HL-60/S4 treated with phorbol 12-myristate 13-acetate at 8.2 ng/mL for 4 days and 3 days (cell line): ENCODE data around the gene HNRNPUL2.
"Not testable (repeated sequence)": the region's sequence is repeated elsewhere in the genome, so short reads cannot be mapped to it uniquely, and the experiment has no call there.

Experiments
- in situ Hi-C: fragments of 300-500 bp; cut with MboI; formaldehyde crosslinking; loops from 2 replicates; pipeline ENCODE4 v1.15.0; 2022; ENCODE audit warnings: low sequenced_read_pairs

HNRNPUL2 gene

DNA sequence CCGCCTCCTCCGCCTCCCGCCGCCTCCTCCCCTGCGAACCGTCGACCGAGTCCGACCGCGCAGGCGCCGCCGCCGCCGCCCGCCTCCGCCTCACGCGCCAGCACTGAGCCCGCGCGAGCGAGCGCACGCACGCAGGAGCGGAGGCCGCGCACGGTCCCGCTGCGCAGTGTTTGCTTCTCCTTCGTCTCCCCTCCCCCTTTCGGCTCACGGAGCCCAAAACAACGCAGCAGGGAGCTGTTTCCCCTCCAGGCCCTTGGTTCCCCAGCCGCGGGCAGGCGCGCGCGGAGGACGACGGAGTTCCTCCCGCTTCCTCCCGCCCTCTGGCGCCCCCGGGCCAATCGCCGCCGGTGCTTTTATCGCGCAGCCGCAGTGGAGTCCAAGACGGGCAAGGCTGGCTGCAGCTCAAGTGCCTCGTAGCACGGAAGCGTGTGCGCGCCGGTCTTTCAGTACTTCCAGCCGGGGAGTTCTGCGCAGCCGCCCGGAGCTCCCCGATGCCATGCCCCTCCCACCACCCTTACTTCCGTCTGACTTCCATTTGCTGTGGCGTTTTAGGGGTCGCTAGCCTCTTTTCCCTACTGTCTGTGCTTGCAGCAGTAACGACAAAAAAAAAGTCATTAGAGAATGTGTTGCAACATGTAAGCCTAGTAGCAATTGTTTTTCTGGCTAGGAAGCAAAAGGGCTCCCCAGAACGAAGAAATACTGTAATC is at the start of gene HNRNPUL2:
Gene HNRNPUL2, minus strand, starts transcription at position 293 of the 707 bp plus-strand sequence. CDS start 301 bp downstream, outside the sequence.
- in situ Hi-C loops, result no loop called here

DNA sequence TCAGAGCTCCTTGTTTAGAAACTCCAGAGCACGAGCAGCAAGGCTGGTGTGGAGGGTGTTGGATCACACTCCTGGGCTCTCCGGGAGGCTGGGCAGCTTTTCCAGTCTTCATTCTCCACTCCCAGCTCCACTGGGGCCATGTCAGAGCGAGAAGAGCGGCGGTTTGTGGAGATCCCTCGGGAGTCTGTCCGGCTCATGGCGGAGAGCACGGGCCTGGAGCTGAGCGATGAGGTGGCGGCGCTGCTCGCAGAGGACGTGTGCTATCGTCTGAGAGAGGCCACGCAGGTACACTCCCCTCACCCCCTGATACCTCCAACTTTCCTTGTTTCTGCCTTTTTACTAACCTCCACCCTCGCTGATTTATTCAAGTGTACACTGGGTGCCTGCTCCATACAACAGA is 48.4 kb upstream of the HNRNPUL2 start:
- in situ Hi-C loops, result no loop called here

DNA sequence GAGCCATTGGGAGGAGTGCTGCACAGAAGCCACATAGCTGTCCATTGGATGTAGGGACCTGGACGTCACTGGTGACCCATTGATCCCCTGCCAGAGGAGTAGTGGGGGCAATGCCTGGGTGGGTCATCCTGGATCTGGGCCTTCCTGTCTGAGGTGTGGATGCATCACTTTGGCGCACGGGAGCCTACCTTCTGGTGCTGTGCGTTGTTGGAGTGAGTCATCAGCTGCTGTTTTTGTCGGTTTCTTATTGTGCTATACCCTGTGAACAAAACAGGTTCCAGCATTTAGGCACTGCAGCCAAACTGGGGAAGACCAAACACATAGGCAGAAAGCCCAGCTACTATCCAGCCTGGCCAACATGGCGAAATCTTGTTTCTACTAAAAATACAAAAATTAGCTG is 47.1 kb upstream of the HNRNPUL2 start:
- in situ Hi-C loops, result no loop called here

DNA sequence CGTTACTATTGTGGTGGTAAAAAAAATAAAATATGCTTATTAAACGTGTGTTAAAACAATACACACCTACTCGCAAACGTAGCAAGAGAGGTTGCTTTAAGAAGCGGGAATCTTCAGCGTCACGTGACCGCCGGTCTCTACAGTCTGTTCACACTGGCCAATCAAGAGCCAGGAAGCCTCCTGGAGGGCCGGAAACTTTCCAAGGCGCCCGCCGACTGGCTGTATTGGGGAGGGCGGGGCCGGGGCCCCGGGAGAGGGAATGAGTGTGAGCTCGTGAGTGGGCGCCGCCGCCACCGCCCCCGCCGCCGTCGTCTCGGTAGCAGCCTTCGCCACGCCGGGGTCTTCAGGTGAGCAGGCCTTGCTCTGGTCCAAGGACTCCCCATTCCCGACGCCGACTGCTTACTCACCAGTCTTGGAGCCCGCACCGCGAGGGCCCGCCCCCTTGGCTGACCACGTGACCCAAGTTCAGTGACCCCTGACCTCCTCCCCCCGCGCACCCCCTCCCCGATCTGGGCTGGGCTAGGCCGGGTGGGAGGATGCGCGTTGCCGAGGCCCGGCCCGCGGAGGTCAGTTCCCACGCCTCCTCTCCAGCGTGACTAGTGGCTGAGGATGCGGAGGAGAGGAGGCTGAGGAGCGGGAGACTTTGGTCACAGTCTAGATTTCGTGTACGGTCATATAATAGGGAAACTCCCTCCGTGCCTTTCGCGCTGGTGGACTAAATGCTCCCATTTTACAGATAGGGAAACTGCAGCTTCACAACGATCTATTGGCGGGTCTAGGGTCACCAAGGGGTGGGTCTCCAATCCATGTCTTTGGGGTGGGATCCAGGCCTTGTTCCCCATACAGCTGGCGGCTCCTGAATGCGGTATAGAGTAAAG is 44.1 kb upstream of the HNRNPUL2 start, which contains the start of gene TAF6L:
Gene TAF6L, plus strand, starts transcription at position 253 of the 878 bp plus-strand sequence. CDS start 4,388 bp downstream, outside the sequence.
- in situ Hi-C loops, result no loop called here

DNA sequence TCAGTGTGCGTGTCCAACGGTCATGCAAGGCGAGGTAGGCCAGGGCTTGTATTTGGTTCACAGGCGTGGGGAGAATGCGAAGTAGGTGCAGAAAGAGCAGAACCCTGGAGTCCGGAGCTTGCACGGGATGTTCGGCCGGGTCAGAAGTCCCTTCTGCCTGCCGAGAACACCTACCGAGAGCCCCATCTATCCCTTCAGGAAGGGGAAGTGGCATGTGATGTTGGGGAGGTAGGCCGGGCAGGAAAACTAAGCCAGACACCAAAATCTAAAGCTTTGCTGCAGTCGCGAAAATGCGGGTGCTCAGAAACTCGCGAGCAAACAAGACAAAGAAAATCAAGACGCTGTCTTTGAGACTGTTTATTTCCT is 43.5 kb upstream of the HNRNPUL2 start:
- in situ Hi-C loops, result no loop called here

DNA sequence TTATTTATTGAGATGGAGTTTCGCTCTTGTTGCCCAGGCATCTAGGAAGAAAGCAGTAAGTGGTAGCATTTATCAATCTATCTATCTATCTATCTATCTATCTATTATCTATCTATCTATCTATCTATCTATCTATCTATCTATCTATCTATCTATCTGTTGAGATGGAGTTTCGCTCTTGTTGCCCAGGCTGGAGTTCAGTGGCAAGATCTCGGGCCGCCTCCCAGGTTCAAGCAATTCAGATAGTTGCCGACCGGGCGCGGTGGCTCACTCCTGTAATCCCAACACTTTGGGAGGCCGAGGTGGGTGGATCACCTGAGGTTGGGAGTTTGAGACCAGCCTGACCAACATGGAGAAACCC is 33.6 kb upstream of the HNRNPUL2 start:
- in situ Hi-C loops, result not testable (repeated sequence)

DNA sequence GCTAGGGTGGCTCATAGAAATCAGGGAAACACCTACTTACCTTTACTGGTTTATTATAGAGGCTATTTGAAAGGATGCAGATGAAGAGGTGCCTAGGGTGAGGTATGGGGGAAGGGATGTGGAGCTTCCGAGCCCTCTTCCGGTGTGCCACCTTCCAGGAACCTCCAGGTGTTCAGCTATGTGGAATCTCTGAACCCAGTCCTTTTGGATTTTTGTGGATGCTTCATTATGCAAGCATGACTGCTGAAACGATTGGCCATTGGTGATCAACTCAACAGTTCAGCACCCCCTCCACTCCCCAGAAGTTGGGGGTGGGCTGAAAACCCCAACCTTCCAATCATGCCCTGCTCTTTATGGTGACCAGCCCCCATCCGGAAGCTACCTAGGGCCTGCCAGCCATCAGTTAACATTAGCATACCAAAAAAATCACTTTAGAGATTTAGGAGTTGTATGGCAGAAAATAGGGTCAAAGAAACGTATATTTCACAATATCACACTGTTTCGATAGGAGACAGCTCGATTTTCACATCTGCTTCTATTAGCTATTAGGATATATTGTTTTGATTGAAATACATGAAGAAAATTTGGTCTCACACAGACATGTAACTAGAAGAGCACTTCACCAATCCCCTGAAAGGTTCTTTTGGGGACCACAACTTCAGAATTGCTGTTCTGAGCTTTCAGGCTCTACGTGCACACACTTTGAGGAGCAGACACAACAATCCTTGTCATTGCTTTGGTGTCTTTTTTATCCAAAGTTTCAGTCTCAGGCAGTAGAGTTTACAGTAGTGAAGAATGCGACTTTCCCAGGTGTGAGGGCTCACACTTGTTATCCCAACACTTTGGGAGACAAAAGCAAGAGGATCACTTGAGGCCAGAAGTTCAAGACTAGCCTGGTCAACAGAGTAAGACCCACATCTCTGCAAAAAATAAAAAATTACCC is 30.9 kb upstream of the HNRNPUL2 start:
- in situ Hi-C loops, result no loop called here

DNA sequence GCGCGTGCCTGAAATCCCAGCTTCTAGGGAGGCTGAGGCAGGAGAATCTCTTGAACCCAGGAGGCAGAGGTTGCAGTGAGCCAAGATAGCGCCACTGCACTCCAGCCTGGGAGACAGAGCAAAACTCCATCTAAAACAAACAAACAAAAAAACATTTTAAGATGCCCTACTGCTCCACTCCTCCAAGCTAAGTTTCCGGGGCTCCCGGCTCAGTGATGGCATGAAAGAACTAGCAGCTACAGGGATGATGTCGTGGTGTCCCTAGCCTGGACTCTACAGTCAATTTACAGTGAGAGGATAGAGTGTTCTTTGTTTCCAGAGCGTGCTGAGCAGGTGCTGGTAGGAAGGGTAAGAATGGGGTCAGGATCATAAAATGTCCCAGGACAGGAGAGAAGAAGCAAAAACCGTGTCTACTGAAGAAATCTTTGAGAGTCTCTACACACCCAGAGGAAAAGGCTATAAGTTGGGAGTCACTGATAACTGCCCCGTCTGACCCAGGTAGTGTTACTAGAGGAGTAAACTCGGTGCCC is 27.9 kb upstream of the HNRNPUL2 start:
- in situ Hi-C loops, result no loop called here

DNA sequence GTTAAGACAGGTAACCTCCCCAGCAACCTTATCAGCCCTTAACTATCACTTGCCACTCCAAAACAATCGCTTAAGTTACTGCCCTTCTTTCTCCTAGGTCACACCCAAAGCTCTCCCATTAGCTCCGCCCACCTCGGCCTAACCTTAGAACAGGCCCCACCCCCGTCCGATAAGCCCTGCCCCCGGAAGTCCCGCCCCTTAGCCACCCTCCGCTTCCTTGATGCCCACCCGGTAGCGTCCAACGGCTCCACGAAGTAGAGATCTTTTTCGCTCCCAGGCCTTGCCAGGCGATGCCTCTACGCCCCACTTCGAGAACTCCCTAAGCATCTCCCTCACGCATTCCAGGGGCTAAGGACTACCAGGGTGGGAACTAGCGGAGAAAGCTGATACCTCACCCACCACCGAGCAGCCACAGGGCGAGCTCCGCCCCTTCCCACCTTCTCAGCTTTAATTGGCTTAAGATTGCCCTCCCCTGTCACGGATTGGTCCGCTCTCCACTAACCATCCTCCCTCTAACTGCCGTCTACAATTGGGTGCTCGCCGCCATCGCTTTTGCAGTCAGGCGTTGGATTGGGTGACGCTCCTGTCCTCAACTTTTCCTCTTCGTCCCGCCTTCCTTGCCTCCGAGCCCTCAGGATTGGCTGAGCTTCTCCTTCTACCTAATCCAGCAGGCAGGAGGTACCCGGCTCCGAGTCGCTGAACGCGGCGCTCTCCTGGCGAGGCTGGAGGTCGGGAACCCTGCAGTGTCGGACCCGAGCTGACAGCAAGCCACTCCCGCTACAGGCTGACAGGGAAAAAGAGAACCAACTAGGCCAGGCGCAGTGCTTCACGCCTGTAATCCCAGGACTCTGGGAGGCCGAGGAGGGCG is 26.7 kb upstream of the HNRNPUL2 start, which contains the start of gene ZBTB3:
Gene ZBTB3, minus strand, starts transcription at position 425 of the 868 bp plus-strand sequence. CDS start 496 bp downstream, outside the sequence.
- in situ Hi-C loops, result no loop called here

DNA sequence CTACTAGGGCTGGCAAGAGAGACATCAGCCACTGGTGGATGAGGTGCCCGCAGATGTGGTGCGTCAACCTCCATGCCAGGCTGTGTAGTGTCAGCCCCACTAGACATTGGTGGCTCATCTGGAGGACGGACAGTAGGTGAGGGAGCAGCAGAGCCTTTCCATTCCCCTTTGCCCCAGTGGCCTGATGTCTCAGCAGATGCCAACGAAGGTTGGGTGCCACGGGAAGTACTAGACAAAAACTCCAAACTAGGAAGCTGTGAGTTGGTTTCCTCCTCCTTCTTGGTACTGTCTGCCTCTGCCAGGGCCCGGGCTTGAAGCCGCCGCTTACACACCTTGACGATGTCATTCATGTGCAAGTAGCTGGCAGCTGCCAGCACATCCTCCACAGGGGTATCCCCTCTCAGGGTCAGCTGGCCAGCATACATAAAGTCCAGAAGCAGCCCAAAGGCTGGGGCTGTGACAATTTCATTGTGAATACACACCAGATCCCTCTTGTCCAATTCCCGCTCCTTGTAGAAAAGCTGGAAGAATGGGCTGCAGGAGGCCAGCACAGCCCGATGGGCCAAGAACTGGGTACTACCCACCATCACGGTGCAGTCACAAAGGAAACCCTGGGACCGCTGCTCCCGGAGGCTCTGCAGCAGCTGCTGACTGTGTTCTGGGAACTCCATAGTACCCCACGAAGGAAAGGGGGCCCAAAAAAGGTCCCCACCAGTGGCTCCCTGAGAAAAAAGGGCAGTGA is 25.9 kb upstream of the HNRNPUL2 start:
- in situ Hi-C loops, result no loop called here

DNA sequence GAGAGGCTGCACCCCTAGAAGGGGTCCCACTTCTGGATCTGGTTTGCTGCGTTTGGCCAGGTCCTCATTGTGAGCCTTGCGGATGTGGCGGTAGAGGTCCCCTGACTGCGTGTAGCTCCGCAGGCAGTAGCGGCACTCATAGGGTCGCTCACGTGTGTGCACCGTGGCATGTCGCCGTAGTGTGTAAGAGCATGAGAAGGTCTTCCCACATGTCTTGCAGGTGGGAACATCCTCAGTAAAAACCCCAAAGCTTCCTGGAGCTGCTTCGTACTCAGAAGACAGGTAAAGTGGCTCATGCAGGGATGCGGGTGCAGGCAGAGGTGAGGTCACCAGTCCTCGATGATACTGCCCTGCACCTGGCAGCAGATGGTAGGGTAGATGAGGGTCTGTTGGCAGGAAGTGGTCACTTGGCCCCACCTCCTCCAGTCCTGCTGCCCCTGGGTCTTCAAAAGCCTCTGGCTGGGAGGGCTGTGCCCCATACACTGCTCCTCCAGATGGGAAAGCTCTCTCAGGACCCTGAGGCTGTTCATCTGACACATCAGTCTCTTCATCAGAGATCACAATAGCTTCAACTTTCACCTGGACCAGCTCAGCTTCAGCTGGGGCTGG is 25.0 kb upstream of the HNRNPUL2 start:
- in situ Hi-C loops, result no loop called here

DNA sequence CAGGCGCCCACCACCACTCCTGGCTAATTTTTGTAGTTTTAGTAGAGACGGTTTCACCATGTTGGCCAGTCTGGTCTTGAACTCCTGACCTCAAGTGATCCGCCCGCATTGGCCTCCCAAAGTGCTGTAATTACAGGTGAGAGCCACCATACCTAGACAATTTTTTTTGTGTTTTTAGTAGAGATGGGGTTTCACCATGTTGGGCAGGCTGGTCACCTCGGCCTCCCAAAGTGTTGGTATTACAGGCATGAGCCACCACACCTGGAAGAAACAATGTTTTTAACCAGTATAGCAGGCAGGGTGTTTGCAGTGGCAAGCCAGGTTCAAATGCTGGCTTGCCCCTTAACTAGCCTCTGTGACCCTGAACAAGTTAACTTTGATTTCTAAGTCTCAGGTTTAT is 22.7 kb upstream of the HNRNPUL2 start:
- in situ Hi-C loops, result not testable (repeated sequence)

DNA sequence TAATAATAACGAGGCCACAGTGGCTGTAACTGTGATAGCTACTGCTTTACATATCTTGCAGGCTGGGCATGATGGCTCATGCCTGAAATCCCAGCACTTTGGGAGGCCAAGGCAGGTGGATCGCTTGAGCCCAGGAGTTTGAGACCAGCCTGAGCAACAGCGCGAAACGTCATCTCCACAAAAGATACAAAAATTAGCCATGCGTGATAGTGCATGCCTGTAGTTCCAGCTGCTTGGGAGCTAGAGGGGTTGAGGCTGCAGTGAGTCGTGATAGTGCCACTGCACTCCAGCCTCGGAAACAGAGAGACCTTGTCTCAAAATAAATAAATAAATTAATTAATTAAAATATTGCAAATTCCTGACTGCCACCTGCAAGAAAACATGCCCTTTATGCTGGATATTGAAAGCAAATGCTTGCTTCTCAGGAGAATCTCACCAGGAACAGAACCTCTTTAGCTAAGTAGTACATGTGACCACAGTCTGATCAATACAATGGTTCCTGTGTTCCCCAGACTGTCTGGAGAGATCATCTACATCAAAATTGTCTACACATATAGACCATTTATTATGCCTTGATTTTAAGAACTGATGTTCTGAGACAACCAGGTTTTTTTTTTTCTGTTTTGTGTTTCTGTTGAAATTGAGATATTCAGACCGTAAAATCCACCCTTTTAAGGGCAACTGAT is 20.4 kb upstream of the HNRNPUL2 start:
- in situ Hi-C loops, result no loop called here

DNA sequence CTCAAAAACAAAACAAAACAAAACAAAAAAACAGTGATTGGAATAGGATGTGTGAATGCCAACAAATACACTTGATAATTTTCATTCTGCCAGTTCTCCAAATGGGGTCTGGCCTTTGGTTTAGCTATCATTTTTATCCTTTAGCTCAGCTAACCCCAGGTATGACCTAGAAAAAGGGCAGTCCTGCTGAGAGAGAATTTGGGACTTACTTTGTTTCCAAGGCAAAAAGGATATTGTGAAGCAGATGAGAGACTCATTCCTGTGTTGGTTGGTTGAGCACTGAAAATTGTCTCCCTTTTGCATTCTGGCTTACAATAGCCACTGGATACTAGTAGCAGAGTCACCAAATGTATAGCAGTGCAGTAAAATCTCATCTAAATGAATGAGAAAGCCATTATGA is 9.9 kb upstream of the HNRNPUL2 start:
- in situ Hi-C loops, result no loop called here

DNA sequence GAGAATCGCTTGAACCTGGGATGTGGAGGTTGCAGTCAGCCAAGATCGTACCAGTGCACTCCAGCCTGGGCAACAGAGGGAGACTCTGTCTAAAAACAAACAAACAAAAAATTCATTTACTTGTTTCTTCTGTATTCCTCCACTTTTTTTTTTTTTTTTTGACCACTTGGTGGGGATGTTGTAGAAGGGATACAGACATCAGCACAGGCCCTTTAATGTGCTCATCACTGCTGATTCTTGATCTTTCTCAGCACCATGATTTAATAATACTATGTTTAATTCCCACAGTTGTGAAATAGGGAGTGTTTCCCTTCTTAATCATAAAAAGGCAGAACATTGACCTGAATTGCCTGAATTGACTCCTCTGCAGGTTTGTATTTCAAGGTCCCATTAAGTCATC is 5.6 kb upstream of the HNRNPUL2 start:
- in situ Hi-C loops, result no loop called here

DNA sequence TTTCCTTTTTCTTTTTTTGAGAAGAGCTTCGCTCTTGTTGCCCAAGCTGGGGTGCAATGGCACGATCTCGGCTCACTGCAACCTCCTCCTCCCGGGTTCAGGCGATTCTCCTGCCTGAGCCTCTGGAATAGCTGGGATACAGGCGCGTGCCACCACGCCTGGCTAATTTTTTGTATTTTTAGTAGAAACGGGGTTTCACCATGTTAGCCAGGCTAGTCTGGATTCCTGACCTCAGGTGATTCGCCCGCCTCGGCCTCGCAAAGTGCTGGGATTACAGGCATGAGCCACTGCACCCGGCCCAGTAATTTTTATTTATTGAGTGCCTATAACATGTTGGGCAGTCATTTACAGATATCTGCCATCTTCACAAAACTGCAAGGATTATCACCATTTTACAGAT is 2.8 kb upstream of the HNRNPUL2 start:
- in situ Hi-C loops, result not testable (repeated sequence)

DNA sequence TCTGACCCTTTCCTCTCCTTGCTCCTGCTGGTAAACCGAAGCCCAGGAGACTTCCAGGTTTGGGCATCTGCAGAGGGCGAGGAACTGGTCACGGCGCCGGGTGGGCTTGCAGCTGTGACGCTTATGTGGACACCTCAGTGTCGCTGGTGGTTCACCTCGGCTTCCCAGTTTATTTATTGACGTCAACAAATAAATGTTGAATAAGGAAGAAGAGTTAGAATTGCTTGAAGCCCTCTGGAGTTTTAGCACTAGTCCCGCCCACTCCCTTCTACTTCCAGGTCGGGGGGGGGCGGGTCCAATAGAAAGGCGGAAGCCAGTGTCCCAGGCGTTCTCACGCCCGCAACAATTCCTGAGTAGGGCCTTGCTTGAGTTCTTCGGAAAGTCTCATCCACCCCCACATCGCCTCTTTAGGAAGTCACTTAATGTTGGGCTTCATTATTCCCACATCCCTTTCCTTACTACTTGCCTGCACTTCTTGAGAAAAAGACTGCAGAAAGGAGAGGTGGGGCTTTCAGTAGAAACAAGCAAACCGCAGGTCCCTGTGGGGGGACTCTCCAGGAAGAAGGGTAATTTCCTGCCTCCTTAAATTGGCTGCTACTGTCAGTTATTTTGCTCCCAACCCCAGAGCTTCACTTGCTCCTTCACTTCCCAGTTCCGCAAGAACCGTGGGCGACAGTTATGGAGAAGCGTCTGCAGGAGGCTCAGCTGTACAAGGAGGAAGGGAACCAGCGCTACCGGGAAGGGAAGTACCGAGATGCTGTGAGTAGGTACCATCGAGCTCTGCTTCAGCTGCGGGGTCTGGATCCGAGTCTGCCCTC is 1.1 kb upstream of the HNRNPUL2 start, which contains the start of gene TTC9C:
Gene TTC9C, plus strand, starts transcription at position 316 of the 818 bp plus-strand sequence. Its CDS starts 363 bp downstream, at position 679.
- in situ Hi-C loops, result no loop called here
